ENCODE measurements around the gene WDR83.
A peak's percentile ranks its signal among the peaks of the same experiment; 100 is the strongest.

The WDR83 gene

GRCh38 chr19:12647047-12647446 is 19.6 kb upstream of the WDR83 start:
- TF ChIP-seq CTCF (IDR thresholded peaks at IDR 0.05; ENCODE audit: extremely low read depth, missing control alignments), result no peak
- DNase-seq (ENCODE audit: low spot score), result no peak

- no peak for TF ChIP-seq CTCF (IDR thresholded peaks at IDR 0.05; ENCODE audit: extremely low read depth, missing control alignments)
- DNase-seq (ENCODE audit: low spot score), result peak; percentile 77
Observed at GRCh38 chr19:12647490-12648071, 19.0 kb upstream of the WDR83 start.

- peak; percentile 1 for TF ChIP-seq CTCF (IDR thresholded peaks at IDR 0.05; ENCODE audit: extremely low read depth, missing control alignments)
- DNase-seq (ENCODE audit: low spot score), result no peak
Observed at GRCh38 chr19:12648088-12648487, 18.5 kb upstream of the WDR83 start.

GRCh38 chr19:12649941-12650340 is 16.7 kb upstream of the WDR83 start:
- TF ChIP-seq CTCF (IDR thresholded peaks at IDR 0.05; ENCODE audit: extremely low read depth, missing control alignments), result no peak
- DNase-seq (ENCODE audit: low spot score), result no peak

GRCh38 chr19:12652219-12652618 is 14.4 kb upstream of the WDR83 start:
- TF ChIP-seq CTCF (IDR thresholded peaks at IDR 0.05; ENCODE audit: extremely low read depth, missing control alignments), result no peak
- no peak for DNase-seq (ENCODE audit: low spot score)

- no peak for DNase-seq (ENCODE audit: low spot score)
Observed at GRCh38 chr19:12655546-12655945, 11.1 kb upstream of the WDR83 start.

More at GRCh38 chr19:12655546-12655945, 11.1 kb upstream of the WDR83 start:
- no peak for TF ChIP-seq CTCF (IDR thresholded peaks at IDR 0.05; ENCODE audit: extremely low read depth, missing control alignments)
